Measurements from ENCODE around the gene KYNU.

DNA sequence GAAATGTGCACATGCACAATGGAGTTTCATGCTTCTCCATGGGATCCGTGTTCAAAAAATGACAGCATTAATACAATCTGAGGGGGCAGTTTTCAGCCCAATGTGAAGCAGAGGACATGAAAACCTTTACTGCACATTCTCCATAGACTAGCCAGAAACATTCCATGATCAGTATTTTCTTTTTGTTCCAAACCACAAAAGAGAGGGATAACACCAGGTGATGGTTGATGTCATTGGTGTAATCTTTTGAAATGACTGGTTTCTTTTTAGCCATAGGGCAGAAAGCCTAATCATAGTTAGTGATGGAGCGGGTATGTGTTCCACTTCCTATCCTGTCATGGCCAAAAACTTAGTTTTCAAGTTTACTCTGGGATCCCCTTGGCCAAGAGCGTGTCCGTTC lies 1.8 kb upstream of the KYNU start:
- TF ChIP-seq, protein P1, sequence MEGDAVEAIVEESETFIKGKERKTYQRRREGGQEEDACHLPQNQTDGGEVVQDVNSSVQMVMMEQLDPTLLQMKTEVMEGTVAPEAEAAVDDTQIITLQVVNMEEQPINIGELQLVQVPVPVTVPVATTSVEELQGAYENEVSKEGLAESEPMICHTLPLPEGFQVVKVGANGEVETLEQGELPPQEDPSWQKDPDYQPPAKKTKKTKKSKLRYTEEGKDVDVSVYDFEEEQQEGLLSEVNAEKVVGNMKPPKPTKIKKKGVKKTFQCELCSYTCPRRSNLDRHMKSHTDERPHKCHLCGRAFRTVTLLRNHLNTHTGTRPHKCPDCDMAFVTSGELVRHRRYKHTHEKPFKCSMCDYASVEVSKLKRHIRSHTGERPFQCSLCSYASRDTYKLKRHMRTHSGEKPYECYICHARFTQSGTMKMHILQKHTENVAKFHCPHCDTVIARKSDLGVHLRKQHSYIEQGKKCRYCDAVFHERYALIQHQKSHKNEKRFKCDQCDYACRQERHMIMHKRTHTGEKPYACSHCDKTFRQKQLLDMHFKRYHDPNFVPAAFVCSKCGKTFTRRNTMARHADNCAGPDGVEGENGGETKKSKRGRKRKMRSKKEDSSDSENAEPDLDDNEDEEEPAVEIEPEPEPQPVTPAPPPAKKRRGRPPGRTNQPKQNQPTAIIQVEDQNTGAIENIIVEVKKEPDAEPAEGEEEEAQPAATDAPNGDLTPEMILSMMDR (IDR thresholded peaks at IDR 0.05; ENCODE audit: poor library complexity), result no peak
- no peak for TF ChIP-seq EZH2 (IDR thresholded peaks at IDR 0.05; ENCODE audit: borderline replicate concordance)

Data from hepatocyte (in vitro differentiated cells).